HG02623 (cell line): ENCODE data around the gene NDOR1.

ENCODE experiments used
- ATAC-seq: cut with Tn5 transposase; IDR thresholded peaks from one replicate; pipeline ENCODE4 v1.9.1; 2021; ENCODE audit warnings: moderate library complexity; ENCODE audit not compliant: unreplicated experiment

The NDOR1 gene

GRCh38 chr9:137167747-137168572 lies 37.5 kb upstream of the NDOR1 start:
- no peak for ATAC-seq

DNA sequence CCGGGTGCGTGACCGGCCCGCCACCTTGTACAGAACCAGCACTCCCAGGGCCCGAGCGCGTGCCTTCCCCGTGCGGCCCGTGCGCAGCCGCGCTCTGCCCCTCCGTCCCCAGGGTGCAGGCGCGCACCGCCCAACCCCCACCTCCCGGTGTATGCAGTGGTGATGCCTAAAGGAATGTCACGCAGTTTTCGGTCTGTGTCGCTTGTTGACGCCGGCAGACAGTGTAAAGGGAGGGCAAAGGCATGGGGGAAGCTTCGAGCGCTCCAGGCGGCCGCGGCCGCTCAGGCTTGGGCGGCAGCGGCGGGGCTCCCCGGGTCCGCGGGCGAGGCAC lies 37.0 kb upstream of the NDOR1 start:
- ATAC-seq = no peak

DNA sequence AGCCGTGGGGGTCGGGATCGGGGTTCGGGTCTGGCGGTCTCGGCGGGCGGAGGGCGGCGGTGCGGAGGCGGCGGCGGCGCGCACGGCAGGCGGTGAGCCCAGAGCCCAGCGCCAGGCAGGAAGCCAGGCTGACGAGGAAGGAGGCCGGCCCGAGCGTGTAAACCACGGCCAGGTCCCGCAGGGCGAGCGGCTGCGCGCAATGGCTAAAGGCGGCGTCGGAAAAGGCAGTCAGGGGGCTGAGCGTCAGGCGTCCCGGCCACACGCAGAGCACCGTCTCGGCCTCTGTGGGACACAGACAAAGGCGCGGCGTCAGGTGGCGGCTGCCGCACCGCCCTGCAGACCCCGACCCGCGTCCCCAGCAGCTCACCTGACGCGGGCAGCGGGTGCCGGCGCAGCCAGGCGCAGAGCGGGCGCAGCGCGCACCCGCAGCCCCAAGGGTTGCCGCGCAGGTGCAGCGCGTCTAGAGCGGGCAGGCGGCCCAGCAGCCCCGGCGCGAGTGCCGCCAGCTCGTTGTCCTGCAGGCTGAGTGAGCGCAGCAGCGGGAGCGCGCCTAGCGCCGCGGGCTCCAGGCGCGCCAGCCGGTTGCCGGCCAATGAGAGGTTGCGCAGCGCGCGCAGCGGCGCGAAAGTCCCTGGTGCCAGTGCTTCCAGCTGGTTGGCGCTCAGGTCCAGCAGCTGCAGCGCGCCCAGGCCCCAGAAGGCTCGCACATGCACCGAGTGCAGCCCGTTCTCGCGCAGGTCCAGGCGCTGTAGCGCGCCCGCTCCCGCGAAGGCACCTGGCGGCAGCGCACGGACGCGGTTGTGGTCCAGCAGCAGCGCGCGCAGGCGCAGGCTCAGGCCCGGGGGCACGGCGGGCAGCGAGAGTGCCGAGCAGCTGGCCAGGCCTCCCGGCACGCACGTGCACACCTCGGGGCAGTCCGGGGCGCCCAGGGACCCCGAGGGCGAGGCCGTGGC lies 36.3 kb upstream of the NDOR1 start:
- ATAC-seq = no peak

DNA sequence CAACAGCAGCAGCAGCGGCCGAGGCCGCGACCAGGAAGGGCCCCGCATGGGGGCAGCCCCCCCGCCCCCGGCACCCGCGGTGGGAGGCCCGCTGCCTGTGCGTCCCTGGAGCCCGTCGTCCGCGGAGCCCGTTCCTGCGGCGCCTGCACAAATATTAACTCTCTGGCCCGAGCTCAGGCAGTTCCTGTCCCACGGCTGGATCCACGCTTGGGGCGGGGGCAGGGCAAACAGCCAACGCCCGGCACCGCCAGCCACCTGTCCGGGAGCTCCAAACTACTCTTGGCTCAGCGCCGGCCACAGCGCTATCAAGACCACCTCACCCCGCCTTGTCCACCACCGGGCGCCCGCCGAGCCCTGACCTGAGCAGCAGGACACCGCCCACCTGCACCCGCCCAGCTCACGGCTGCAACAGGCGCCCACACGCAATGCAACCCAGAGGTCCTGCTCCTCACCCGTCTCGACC lies 35.6 kb upstream of the NDOR1 start, which contains the start of gene LRRC26:
TSS of gene LRRC26 (minus strand) at position 156 of the 463 bp plus-strand sequence. CDS start at position 48, 108 bp downstream.
- ATAC-seq = no peak

DNA sequence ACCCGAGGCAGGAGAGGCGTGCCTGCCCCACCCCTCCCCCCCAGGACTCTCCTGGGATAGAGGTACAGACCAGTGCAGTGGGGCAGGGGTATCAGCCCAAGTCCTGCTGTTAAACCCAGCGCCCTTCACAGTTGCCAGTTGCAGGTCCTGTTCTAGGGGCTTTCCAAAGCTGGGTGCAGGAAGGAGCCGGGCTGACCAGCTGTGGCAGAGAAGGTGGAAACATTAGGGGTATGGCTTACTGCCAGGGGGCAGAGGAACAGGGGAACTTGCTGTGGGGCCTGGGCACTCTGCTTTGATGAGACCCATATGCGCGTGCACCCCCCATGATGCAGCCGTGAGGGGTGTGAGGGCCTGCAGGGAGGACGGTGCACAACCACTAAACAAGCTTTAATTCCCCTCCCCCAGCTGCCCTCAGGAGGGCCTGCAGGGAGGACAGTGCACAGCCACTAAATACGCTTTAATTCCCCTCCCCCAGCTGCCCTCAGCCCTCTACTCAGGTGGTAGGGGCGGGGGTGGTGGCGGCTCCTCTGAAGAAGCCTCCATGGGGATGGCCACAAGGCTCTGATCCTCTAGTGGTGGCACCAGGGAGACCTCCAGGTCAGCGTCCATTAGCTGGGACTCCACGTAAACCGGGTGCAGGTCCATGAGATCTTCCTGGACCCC lies 34.9 kb upstream of the NDOR1 start:
- ATAC-seq = no peak

DNA sequence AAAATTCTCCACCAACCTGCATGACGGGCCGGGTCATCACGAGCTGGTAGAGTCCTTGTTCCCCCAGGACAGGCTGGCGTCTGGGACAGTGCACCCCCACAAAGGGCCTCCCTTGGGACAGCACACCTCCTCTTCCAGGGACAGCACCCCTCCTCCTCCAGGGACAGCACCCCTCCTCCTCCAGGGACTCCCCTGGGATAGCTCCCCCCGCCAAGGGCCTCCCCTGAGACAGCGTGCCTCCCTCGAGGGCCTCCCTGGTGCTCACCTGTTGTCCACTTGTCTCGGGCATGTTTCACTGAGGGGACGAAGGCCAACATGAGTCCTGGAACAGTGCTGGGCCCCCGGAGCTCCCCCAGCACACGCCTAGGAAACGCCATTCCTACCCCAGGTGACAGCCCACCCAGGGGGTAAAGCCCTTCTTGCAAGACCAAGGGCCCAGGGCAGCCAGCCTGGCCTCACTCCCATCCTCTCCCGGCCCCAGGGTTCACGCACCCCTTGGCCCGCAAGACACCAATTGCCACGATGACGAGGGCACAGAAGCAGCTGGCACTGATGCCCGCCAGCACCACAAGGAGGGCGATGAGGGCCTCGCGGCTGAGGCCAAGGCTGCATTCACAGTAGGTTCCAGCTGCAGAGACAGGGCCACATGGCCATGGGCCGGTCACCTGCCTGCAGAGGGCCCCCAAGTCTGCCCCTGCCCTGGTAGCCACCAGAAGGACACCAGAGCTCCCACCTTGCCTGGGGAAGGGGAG lies 34.2 kb upstream of the NDOR1 start:
- no peak for ATAC-seq

GRCh38 chr9:137172901-137173795 lies 32.4 kb upstream of the NDOR1 start:
- no peak for ATAC-seq

- ATAC-seq = no peak
These were observed 31.5 kb upstream of the NDOR1 start for GRCh38 chr9:137173796-137174664.

- no peak for ATAC-seq
These were observed 30.7 kb upstream of the NDOR1 start for GRCh38 chr9:137174722-137175293.

DNA sequence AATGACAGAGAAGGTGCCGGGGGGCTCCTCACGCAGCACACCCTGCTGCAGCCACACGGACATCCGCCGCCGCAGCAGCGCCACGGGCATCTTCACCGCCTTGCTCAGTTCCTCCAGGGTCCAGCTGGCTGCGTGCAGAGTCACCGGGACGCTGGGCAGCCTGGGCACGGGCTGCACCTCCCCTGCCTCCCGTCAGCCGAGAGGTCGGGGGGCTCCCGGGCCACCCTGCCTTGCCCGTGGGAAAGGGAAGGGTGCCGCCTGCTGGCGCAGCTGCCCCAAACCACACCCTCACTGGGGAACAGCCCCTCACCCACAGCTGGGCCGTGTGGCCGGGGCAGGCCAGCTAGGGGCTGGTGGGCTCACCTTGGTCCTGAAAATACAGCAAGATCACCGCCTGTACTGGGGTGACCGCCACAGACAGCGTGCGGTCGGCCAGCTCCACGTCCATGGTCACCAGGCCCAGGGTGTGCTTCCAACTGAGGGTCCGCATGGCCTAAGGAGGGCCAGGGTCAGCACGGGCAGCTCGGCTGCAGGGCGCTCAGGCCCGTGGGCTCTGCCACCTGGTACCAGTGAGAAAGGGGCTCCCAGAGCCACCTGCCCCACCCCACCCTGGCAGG lies 30.0 kb upstream of the NDOR1 start:
- ATAC-seq = no peak

DNA sequence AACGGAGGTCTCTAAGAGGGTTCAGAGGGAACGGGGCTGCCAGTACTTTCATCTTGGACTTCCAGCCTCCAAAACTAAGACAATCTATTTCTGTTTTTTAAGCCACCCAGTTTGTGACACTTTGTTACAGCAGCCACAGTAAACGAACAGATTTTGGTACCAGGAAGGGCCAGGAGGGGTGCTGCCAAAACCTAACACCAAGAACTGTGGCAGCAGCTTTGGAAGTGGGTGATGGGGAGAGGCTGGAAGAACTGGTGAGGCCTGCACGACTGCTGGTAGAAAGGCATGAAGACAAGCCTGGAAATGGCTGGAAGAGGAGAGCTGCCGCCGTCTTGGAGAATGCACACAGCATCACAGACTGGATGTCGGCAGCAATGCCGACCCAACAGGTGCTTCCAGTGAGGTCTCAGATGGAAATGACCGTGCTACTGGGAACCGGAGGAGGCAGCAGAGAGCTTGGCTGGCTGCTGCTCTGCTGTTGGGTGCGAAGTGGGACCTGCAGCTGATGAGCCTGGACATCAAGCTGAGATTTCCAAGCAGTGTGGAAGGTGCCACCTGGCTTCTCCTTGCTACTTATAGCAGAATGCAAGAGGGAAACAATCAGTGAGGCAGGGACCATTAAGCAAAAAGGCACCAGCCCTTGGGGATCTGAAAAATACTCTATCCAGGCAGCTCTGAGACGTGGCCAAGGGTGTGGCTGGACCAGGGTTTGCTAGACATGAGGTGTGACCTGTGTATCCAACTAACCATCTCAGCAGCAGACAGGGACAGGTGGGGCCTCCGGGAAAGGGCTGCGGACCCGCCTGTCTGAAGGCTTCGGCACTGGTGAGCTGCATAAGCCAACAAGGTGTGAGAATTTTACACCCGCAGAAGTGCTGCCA lies 29.0 kb upstream of the NDOR1 start:
- no peak for ATAC-seq

- ATAC-seq = no peak
These were observed 27.1 kb upstream of the NDOR1 start for GRCh38 chr9:137178201-137178938.

DNA sequence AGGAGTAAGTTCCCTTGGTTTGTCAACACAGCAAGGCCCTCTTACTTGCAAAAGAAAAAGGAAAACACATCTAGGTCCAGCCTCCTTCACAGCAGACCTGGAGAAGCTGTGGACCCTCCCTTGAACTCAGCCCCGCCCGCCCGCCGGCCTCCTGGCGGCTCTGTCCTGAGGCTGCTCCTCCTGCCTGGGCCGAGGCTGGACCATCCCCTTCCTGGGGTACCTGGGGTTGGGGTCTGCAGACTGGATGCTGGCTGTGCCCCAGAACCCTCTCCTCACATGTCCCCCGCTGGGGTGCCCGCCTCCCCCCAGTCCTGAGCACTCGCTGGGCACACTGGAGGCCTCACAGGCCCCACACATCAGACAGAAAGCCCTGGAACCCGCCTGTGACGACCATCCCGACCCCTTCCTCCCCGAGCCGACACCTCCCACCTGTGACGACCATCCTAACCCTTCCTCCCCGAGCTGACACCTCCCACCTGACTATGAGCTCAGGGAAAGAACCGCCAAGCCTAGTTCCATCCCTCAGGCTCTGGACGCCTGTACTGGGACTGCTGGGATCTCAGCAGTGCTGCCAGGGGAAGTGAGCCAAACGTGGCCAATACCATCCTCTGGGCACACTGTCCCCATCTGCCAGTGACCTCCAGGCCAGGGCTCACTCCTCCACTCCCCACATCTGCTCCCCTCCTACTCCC lies 26.4 kb upstream of the NDOR1 start:
- no peak for ATAC-seq

DNA sequence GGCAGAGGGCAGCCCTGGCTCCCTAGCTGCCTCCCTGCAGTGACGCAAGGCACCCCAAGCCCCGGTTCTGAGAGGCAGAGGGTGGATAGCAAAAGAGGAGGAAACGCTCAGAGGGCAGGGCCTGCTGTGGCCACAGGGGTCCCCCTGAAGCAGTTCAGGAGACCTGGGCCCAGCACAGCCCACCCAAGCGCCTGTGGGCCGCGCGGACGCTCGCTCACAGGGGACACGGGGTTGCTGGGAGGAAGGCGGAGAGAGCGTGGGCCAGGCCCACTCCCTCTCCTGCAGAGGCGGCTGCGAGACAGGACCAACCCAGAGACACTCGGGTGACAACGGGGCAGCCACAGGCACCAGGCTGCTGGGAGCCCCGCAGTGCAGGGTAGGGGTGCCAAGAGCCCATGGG lies 25.7 kb upstream of the NDOR1 start:
- ATAC-seq = no peak

- ATAC-seq = no peak
These were observed 25.0 kb upstream of the NDOR1 start for GRCh38 chr9:137180491-137180890.

- ATAC-seq = no peak
These were observed 23.8 kb upstream of the NDOR1 start for GRCh38 chr9:137181680-137182079.
